PC-9 (cell line): ENCODE measurements around the gene PGBD5. TPM values are rescaled to one million over a fixed set of nuclear protein-coding genes. Genes with fewer than 3 reads are reported as not detected.

ENCODE experiments used
- BruUV-seq: library from RNA; stranded (reverse); fragments of 400-500 nt; replicated peaks from 2 replicates; lab custom pipeline; 2021; lab: Mats Ljungman, UMichigan
- CTCF ChIA-PET: fragments of 300-600 bp; sonication (Branson Sonifier 250); formaldehyde crosslinking; loops from one replicate; lab custom pipeline; 2022; ENCODE audit warnings: antibody characterized with exemption; lab: Charles Lee
- POLR2A ChIA-PET: fragments of 300-600 bp; sonication (Branson Sonifier 250); formaldehyde crosslinking; loops from one replicate; lab custom pipeline; 2022; ENCODE audit warnings: antibody characterized with exemption; ENCODE audit not compliant: unreplicated experiment; lab: Charles Lee
- DNase-seq, 2 experiments: peaks; one replicate each; pipeline versions ENCODE4 v3.0.0 to v3.0.0-alpha.2; 2015 to 2022; ENCODE audit warnings: mixed read lengths in 1 of 2
- H2AFZ ChIP-seq: fragments of 200-600 bp; sonication (generic); 2 replicates; pipeline ENCODE4 v1.8.1; 2017; ENCODE audit warnings: antibody characterized with exemption
- H3F3A ChIP-seq: fragments of 200-600 bp; sonication (generic); 2 replicates; pipeline ENCODE4 v1.8.1; 2017; ENCODE audit warnings: antibody characterized with exemption, mild to moderate bottlenecking, low read depth; ENCODE audit not compliant: insufficient read depth
- H3K27ac ChIP-seq: fragments of 200-600 bp; sonication (generic); 2 replicates; pipeline ENCODE4 v1.6.1; 2016; ENCODE audit warnings: mixed run types
- H3K27me3 ChIP-seq: fragments of 200-600 bp; sonication (generic); 2 replicates; pipeline ENCODE4 v1.6.1; 2016; ENCODE audit warnings: low read depth, mixed run types; ENCODE audit not compliant: insufficient read depth
- H3K36me3 ChIP-seq: fragments of 200-600 bp; sonication (generic); 2 replicates; pipeline ENCODE4 v1.6.1; 2016; ENCODE audit warnings: low read depth, mixed run types
- H3K4me1 ChIP-seq: fragments of 200-600 bp; sonication (generic); replicated peaks from 2 replicates; pipeline ENCODE4 v1.6.1; 2016; ENCODE audit warnings: mixed run types; ENCODE audit not compliant: insufficient read depth
- H3K4me2 ChIP-seq: fragments of 200-600 bp; sonication (generic); 2 replicates; pipeline ENCODE4 v1.6.1; 2017; ENCODE audit warnings: mixed run types
- H3K4me3 ChIP-seq: fragments of 200-600 bp; sonication (generic); 2 replicates; pipeline ENCODE4 v1.6.1; 2016; ENCODE audit warnings: mixed run types
- H3K79me2 ChIP-seq: fragments of 200-600 bp; sonication (generic); 2 replicates; pipeline ENCODE4 v1.6.1; 2017; ENCODE audit warnings: low read depth, mixed run types
- H3K9me2 ChIP-seq: fragments of 200-600 bp; sonication (generic); 2 replicates; pipeline ENCODE4 v1.8.1; 2017; ENCODE audit warnings: mild to moderate bottlenecking; ENCODE audit not compliant: insufficient read depth
- H3K9me3 ChIP-seq: fragments of 200-600 bp; sonication (generic); 2 replicates; pipeline ENCODE4 v1.8.1; 2016; ENCODE audit warnings: low read depth; ENCODE audit not compliant: insufficient read depth
- H4K20me1 ChIP-seq: fragments of 200-600 bp; sonication (generic); 2 replicates; pipeline ENCODE4 v1.8.1; 2017; ENCODE audit not compliant: insufficient read depth
- EZH2 ChIP-seq: fragments of 200-600 bp; sonication (generic); IDR thresholded peaks from 2 replicates; pipeline ENCODE4 v1.8.0; 2017; ENCODE audit warnings: antibody characterized with exemption, low read depth
- intact Hi-C: fragments of 100-400 bp; cut with micrococcal nuclease; formaldehyde crosslinking; loops from one replicate; pipeline ENCODE4 v1.10.0; 2022; ENCODE audit not compliant: unreplicated experiment
- total RNA-seq: library from RNA; stranded (reverse); gene quantifications from 2 replicates; pipeline ENCODE4 v1.2.3, GENCODE V29; 2021
- TF ChIP-seq, protein P1 (sequence below): fragments of 200-600 bp; sonication (generic); conservative IDR thresholded peaks from 2 replicates; pipeline ENCODE4 v1.6.1; 2017; ENCODE audit warnings: mixed run types, antibody characterized with exemption, mild to moderate bottlenecking, moderate library complexity

The PGBD5 gene
- total RNA-seq, 1 experiment from 2014 or later = not detected

DNA sequence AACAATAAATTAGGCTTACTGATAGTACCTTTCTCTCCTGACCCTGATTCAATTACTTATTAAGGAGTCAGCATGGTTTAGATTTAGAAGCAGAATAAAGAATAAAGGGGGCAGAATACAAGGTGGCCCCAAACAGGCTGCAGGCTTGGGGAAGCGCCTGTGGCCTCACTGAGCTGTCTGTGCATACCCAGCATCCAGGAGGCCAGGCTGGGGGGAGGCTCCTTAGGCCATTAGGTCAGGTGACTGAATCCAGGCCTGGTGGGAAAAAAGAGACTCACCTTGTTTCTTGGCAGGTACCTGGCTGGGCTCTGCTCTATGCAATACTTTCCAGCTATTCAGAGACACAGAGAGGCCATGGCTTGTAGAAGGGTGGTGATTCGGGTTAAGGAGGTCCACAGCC lies 38.8 kb downstream of the PGBD5 start:
- TF ChIP-seq EZH2 = no peak
- TF ChIP-seq, protein P1, sequence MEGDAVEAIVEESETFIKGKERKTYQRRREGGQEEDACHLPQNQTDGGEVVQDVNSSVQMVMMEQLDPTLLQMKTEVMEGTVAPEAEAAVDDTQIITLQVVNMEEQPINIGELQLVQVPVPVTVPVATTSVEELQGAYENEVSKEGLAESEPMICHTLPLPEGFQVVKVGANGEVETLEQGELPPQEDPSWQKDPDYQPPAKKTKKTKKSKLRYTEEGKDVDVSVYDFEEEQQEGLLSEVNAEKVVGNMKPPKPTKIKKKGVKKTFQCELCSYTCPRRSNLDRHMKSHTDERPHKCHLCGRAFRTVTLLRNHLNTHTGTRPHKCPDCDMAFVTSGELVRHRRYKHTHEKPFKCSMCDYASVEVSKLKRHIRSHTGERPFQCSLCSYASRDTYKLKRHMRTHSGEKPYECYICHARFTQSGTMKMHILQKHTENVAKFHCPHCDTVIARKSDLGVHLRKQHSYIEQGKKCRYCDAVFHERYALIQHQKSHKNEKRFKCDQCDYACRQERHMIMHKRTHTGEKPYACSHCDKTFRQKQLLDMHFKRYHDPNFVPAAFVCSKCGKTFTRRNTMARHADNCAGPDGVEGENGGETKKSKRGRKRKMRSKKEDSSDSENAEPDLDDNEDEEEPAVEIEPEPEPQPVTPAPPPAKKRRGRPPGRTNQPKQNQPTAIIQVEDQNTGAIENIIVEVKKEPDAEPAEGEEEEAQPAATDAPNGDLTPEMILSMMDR = no peak
- ChIA-PET POLR2A (no interaction called here), CTCF (no interaction called here)
- Histone ChIP-seq H4K20me1 (no peaks in the 10 kb centered on the region), H3K9me2 (no peaks in the 10 kb centered on the region), H3K4me2 (no peak overlapping the region), H3K79me2 (no peaks in the 10 kb centered on the region), H3K27ac (no peak overlapping the region), H2AFZ (no peak overlapping the region), H3K27me3 (peaks cover 31% of the 10 kb centered on the region), H3F3A (no peaks in the 10 kb centered on the region), H3K4me3 (no peak overlapping the region), H3K9me3 (no peaks in the 10 kb centered on the region), H3K4me1 (no peaks in the 10 kb centered on the region), H3K36me3 (no peaks in the 10 kb centered on the region)
- no peak for DNase-seq
- intact Hi-C loops = no loop called here
- BruUV-seq = no TSS peak

GRCh38 chr1:230386637-230387262 lies 39.4 kb downstream of the PGBD5 start:
- no peaks in the 10 kb centered on the region for H3F3A ChIP-seq
- DNase-seq = no peak
- no peaks in the 10 kb centered on the region for H3K9me3 ChIP-seq
- BruUV-seq = no TSS peak
- peaks cover 26% of the 10 kb centered on the region for H3K27me3 ChIP-seq
- H3K79me2 ChIP-seq = no peaks in the 10 kb centered on the region
- H3K4me1 ChIP-seq = no peaks in the 10 kb centered on the region
- intact Hi-C loops = no loop called here
- POLR2A ChIA-PET = no interaction called here
- H3K4me2 ChIP-seq = no peak overlapping the region
- no peaks in the 10 kb centered on the region for H3K36me3 ChIP-seq
- CTCF ChIA-PET = no interaction called here
- no peak overlapping the region for H2AFZ ChIP-seq
- H4K20me1 ChIP-seq = no peaks in the 10 kb centered on the region
- H3K9me2 ChIP-seq = no peaks in the 10 kb centered on the region
- TF ChIP-seq, protein P1 = no peak
- no peak for TF ChIP-seq EZH2
- no peak overlapping the region for H3K4me3 ChIP-seq
- H3K27ac ChIP-seq = no peak overlapping the region

DNA sequence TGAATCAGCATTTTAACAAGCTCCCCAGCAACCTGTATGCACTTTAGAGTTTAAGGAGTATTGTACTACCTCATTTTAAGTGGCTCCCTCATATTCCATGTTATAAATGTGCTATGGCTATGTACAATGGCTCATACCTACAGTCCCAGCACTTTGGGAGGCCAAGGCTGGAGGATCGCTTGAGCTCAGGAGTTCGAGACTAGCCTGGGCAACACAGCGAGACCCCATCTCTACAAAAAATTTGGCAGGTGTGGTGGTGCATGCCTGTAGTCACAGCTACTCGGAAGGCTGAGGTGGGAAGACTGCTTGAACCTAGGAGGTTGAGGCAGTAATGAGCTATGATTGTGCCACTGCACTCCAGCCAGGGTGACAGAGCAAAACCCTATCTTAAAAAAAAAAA lies 40.2 kb downstream of the PGBD5 start:
- CTCF ChIA-PET = no interaction called here
- H3K79me2 ChIP-seq = no peaks in the 10 kb centered on the region
- no peak overlapping the region for H3K27ac ChIP-seq
- no peak overlapping the region for H3K4me2 ChIP-seq
- no peaks in the 10 kb centered on the region for H3F3A ChIP-seq
- no TSS peak for BruUV-seq
- H3K9me2 ChIP-seq = no peaks in the 10 kb centered on the region
- no peak for DNase-seq
- POLR2A ChIA-PET = no interaction called here
- no peaks in the 10 kb centered on the region for H3K36me3 ChIP-seq
- no peaks in the 10 kb centered on the region for H3K4me1 ChIP-seq
- no peaks in the 10 kb centered on the region for H3K9me3 ChIP-seq
- no peak overlapping the region for H2AFZ ChIP-seq
- H3K4me3 ChIP-seq = no peak overlapping the region
- intact Hi-C loops = no loop called here
- TF ChIP-seq, protein P1 = no peak
- no peak for TF ChIP-seq EZH2
- no peaks in the 10 kb centered on the region for H4K20me1 ChIP-seq
- H3K27me3 ChIP-seq = peaks cover 22% of the 10 kb centered on the region
